NCI-H2029 (cell line): ENCODE results near the gene SNRNP27.

Source experiments
- DNase-seq: peaks from one replicate; lab custom pipeline; 2025; lab: John Stamatoyannopoulos, UW

The SNRNP27 gene

DNA sequence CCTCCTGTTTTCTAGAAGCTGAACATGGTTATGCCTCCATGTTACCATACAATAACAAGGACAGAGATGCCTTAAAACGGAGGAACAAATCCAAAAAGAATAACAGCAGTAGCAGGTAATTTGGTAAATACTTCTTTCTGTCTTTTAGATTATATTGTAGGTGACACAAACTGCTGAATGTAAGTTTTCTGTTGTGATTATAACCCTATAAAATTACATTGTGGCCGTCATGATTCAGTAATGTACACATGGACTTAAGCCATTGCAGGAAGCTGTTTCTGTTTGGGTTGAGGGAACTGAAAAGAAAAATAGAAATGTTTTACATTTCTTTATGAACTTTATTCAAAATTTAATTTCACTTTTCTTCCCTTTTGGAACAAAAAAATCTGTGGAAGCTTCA lies 22.4 kb downstream of the SNRNP27 start:
- DNase-seq: no peak

DNA sequence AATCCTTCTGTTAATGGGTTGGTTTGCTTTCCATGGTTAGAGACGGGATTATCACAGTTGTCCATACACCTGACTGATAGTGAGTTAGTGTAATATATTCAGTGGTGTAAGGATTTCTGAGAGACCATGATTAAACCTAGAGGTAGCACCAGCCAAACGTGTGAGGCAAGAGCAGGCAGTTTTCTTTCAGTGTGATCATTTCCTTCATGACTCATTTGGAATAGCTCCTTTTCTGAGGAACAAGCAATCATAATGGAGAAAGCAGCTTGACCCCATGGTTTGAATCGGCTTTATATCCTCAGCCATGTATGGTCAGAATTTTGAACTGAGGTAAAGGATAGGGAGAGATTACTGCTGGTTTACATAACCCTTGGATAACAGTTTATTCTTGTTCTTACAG lies 24.1 kb downstream of the SNRNP27 start:
- no peak for DNase-seq

DNA sequence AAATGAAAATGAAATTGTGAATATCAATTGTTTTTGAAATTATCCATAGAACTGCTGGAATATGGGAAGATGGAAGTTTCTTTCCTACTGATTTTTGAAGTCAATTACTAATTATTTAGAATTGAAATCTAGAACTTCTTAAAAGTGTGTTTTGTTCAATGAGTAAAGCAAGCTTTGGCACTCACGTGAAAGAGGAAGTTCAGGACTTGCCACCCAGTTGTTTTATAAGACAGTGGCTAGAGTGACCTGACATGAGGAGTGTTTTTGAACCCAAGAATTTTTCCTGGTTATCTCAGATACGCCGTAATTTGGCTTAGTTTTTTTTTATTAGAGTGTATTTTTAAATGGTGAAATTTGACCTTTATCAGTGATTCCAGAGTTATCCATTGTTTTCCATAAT lies 24.6 kb downstream of the SNRNP27 start:
- no peak for DNase-seq

DNA sequence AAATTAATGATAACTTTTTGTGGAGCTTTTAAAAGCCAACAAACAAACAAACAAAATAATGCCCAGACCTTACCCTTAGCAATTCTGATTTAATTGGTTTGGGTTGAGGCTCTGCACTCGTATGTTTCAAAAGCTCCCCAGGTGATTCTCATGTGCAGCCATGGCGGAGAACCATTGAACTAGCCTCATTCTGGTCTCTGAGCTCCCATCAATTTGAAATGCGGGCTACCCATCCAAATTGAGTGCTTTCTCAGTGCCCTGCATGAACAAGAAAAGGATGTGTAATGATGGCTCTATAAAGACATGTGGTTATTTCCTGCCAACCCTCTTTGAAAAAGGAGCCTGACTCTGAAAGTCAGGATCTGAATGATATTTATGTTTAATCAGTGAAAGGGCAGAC lies 29.4 kb downstream of the SNRNP27 start:
- DNase-seq: no peak

DNA sequence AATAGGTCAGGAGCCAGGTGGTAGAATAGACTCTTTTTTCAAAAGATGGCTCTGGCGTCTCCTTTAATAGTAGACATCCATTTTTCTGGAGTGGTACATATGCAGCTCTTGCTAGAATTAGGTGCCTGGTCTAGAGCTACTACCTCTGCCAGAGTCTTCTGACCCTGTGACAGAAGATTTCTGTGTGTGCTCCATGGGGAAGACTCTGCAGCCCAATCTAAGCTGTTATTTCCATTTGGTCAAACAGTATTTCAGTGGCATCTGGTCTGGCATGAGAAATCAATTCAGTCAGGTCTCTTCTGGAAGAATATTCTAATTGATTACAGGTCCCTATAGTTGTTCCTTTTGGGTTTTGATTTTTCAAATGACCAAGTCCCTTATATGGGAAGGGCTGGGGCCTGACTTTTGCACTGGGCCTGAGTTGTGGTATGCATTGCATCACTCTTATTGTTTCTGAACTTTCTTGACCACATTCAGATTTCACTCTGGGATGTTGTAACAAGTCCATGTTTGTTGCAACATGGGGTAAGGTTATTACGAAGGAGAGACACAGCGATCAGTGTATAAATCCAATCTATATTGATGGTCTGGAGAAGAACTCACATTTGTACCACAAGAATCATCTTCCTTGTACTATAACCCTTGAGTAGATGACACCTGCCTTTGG lies 33.2 kb downstream of the SNRNP27 start:
- no peak for DNase-seq

DNA sequence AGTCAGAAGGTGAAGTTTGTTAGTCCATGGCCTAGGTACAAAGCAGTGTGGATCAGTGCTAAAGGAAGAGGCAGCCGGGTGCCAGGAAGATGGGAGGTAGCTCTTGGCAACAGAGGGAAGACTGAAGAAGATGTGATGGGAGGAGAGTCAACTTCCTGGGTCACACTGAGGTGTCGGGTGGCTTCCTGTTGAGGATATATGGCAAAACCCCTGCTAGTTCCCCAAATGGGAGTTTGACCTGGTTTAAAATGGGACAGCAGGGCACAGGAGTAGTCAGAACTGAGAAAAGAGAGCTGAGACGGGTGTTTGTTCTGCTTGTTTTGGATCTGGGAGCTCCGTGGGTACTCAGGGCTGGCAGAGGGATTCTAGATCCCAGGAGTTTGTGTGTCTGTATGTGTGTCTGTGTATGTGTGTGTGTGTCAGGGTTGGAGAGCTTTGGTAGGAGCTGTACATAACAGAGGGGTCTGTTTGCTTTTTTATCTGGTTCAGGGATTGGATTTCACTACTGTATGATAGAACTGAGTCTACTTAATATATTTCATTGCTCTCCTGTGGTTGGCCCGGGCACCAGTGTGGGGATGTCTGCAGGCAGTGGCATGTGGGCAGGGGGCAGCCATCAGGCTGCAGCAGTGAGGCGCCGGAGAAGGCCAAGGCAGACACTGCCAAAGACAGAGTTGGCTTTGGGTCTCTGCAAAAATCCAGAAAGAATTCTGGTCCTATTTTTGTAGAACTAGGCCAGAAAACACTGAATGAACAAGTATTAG lies 38.3 kb downstream of the SNRNP27 start:
- DNase-seq: no peak

DNA sequence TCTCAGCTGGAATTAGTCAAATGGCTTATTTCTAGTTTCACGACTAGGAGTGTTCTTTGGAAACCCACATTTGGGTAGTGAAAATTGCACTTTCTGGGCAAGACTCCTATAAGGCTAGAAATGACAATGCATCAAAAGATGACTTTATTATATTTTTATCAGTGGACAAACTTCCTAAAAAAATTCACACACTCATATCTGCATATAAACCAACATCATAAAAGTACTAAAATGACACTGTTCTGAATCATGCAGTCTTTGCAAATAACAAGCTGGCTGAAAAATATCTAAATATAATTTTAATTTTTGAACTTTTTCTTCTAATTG lies 38.8 kb downstream of the SNRNP27 start:
- no peak for DNase-seq

DNA sequence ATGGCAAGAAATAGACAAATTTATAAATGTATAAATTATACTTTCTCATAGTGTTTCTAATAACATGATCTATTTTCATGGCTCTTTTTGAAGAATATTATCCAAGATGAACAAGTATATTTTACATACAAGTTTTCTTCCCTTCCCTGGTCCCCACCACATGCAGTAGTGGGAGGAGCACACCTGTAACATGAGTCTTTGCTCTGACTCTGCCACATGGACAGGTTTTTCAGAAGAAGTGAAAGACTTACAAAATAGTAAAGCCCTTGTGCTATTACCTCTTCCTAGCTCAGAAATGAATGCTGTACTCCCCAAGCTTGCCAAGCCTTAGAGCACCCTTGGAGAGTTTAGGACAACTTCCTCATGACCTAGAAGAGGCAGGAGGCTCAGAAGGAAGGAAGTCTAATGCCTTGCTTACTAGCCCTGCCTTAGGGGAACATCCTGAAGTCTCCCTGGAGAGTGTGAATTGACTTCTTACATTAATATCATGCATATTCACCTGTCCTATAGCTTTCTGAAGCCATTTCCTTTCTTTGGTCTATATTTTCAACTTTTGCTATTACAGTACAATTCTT lies 39.6 kb downstream of the SNRNP27 start:
- DNase-seq: no peak

DNA sequence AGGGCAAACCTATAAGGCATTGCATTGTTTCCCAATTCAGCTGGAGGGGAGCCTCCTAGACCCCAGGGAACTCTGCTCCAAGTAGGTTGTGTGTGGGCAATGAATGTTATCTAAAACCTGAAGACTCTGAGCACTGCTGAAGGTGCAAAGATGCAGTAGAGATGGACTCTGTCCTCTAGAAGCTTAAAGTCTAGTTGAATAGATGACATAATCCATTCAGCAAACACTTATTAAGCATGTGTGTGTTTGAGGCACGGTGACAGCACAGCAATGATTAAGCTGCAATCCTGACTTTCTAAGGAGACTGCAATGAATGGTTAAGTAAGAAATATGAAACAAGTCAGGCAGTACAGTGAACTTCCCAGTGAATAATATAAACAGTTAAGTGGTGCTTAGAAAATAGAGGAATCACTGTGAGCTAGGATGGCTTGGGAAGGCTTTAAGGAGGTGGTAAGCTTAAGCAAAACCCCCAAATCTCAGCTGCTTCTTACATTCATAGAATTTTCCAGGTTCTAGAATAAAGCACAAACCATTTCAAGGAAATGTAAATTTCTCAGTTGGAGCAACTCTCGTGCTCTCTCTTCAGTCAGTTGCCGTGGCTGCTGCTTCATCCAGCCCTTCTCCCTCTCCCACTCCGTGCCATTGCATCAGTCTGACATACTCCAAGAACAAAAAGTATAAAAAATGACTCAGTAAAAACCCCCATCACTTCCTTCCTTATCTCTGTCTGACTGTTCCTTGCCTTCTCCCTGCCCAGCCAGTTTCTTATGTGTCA lies 40.3 kb downstream of the SNRNP27 start:
- no peak for DNase-seq

DNA sequence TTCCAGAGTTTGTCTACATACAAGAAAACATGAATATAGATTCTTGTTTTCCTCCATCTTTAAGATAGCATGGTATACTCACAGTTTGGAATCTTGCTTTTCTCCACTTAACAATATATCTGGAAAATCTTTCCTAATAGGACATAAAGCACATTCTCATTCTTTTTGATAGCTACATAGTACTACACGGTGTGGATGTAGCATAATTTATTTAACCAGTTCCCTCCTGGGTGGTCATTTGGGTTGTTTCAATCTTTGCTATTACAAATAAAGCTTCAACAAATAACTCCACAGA lies 40.8 kb downstream of the SNRNP27 start:
- no peak for DNase-seq

DNA sequence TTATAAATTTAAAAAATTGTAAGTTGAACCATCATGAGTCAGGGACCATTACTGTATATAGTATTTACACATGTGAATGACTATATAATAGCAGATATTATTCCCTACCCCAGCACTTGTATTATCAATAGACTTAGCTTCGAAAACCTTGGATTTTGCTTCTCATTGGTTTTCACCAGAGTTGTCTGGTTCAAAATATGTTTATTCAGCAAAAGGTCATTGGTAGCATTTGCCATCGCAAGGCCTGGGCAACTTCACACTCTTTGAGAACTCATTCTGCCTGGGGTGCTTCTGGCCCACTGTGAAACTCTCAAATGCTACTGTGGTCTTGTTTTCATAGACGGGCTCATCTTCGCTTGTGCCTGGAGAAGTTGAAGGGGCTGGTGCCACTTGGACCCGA lies 41.3 kb downstream of the SNRNP27 start:
- no peak for DNase-seq

DNA sequence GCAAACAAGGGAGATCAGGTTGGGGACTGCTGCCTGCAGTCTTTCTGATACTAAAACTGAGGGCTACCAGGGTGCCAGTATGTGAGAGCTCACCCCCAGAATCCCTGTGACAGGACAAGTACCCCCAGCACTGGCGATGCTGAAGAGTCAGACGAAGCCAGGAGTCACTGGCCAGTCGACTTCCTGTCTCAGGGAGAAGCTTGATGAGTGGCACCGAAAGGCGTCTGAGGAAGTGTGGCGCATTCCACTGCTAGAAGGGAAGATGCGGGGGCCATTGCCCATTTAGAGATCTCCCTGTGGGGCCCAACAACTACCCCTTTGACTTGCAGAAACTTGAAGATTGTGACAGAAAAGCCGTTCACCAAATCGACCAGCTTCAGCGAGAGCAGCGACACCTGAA lies 43.1 kb downstream of the SNRNP27 start:
- no peak for DNase-seq

DNA sequence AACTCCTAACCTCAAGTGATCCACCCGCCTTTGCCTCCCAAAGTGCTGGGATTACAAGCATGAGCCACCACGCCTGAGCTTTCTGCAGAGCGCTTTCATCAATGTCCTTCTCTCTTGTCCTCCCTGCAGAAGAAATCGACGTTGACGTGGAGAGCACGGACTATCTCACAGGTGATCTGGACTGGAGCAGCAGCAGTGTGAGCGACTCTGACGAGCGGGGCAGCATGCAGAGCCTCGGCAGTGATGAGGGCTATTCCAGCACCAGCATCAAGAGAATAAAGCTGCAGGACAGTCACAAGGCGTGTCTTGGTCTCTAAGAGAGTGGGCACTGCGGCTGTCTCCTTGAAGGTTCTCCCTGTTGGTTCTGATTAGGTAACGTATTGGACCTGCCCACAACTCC lies 44.2 kb downstream of the SNRNP27 start:
- no peak for DNase-seq

DNA sequence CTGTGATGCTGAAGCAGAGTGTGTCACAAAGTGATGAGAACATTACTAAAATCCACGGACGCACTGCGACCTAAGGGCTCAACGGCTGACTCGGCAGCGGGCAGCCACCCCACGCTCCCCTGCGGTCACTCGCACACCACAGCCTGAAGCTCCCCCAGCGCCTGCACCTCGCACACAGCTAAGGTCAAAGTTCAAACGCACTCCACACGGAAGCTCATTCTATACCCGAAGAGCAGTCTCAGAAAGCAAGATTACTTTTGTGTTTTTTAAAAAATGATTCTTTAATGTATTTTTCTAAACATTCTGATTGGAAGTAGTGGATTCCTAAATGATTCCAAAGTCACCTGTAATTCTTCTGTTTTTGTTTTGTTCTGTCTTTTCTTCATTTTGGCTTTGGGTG lies 46.0 kb downstream of the SNRNP27 start:
- DNase-seq: no peak

DNA sequence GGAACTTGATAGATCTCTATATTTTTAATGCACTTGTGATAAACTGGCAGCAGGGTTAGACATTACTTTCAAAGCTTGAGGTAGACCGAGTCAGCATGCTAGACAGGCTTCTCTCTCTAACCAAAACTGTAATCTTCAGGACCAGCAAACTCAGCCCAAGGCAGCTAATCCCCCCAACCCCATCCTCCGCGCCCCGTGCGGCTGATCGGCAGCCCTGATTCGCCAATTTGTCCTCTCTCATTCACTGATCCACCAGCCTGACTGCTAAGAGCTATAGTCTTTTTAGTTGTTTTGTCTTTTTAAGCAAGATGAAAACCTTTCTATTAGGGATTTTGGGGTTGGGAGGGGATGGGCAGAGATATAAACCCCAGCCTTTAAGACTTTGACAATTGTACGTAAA lies 46.9 kb downstream of the SNRNP27 start:
- DNase-seq: no peak

DNA sequence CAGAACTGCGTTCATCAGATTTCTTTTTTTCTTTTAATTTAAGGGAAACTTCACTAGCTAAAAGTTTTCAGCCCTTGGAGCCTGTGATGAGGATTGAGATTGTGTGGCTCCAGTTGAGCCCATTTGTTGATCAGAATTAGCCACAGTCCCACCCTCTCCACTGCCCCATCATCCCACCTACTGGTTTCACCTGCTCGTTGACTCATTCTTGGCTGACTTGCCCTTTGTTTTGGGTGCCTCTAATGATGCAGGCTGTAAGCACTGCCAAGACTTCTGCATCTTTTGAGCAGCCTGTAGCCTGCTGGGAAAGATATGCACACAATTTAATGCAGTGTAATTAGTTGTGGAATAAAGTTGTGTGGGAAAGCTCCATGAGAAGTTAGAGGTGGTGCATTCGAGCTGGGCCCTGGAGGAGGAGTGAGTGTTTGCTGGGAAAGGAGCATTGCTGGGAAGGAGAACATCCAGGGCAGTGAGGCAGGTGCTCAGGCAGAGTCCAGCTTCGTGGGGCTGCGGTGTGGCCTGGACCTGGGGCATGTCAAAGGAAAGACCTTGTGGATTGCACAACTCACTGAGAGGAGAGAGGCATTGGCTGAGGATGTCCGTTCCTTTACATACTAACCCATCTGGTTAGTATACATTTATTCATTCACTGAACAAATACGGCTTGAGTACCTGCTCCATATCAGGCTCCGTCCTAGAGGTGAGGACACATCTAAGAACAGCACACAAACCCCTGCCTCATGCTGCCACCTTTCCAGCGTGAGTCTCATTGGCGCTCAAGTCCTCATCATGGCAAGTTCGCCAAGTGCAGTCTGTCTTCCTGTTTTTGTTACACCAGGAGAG lies 49.5 kb downstream of the SNRNP27 start:
- DNase-seq: no peak

DNA sequence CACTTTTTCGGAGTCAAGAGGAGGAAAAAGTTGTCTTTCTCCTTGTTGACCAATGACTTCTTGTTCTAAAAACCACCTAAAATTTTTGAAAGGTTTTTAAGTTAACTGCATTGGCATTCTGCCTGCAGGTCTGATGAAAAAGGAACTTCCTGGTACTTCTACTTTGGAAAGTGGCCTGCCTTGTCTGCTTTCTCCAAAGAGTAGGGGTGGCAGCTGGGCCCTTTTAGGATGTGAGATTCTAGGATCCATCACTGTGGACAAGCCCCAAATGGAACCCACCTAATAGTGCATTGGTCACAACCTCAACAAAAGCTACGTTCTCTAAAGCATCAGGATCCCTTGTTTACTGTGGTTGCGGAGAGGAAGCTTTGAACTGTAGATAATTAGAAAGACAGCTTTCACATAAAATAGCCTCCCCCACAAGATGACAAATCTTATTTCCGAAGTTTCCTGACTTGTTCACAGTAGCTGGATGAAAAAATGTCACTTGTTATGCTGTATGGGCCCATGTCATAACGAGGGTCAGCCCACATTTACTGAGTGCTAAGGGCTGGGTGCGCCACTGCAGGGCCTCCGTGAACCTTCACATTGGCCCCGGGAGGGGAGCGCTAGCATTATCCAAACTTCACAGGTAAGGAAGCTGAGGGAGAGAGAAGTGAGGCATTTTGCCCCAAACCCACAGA lies 50.2 kb downstream of the SNRNP27 start:
- DNase-seq: no peak

DNA sequence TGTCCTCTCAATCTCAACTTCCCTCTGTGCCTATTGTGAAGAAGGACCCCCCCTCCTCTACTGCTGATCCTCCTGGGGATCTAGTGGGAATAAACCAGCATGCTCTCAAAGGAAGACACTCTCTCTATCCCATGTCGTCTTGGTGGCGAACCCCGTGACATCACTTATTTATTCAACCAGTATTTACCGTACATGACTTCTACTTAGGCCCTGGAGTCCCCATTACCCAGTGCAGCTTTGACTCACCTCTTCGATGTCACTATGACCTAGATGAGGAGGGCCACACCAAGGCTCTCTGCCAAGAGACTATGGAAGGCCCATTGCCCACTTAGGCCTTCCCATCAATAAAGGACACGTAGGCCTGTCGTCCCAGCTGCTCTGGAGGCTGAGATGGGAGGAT lies 51.0 kb downstream of the SNRNP27 start:
- no peak for DNase-seq

DNA sequence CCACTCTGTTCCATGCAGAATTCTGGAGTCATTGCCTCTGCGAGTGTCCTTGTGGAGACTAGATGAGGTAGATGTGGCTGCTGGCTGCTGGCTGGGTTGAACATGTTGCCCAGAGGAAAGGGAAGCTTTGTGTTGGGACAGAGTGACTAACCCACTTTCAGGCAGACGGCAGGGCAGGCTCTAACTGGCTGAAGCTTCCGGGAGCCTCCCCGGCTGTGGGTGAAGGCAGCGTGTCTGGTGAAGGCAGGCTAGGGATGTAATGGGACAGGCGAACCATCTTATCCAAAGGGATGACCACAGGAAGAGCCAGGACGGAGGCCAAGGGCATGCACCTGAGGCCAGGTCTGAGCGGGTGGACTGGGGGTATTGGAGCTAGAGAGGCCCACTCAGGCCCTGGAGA lies 51.7 kb downstream of the SNRNP27 start:
- no peak for DNase-seq

DNA sequence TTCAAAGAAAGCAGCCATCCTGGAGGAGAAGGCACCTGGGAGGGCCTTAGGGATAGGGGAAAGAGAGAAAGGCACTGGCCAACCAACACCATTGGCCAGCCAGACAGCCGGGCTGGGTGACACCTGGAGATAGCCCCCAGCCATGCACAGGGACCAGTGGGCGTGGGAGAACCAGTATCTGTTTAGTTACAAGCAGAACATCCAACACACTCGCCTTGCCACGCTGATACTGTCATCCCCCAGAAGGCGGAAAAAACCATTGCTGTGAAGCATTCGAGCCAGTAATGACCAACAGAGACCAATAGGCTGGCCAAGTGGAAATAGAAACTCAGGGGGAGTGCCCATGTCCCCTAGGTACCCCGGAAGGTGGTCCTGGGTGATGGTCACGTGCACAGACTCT lies 52.2 kb downstream of the SNRNP27 start:
- DNase-seq: no peak
